Uterus (tissue), 4 donors: Measurements from ENCODE around the gene GVQW3. TPM values are rescaled to one million over a fixed set of nuclear protein-coding genes. Genes with fewer than 3 reads are reported as not detected.

ENCODE experiments used
- DNase-seq, 2 donors: peaks; one replicate each; pipeline ENCODE4 v3.0.0-alpha.2; 2019 to 2020
- H3K27ac ChIP-seq, 2 donors: fragments of 200-600 bp; sonication (generic); 1 replicate in 1 of 2; 2 replicates in 1 of 2; pipeline ENCODE4 v1.5.1; 2016 to 2018
- H3K27me3 ChIP-seq, 2 donors: fragments of 200-600 bp; sonication (generic); one replicate each; pipeline ENCODE4 v1.5.1; 2018 to 2019; ENCODE audit warnings: control low read depth in 1 of 2
- H3K36me3 ChIP-seq, 2 donors: fragments of 200-600 bp; sonication (generic); one replicate each; pipeline ENCODE4 v1.5.1; 2019; ENCODE audit warnings: control low read depth in 1 of 2
- H3K4me1 ChIP-seq, 2 donors: fragments of 200-600 bp; sonication (generic); one replicate each; pipeline ENCODE4 v1.5.1; 2018 to 2019; ENCODE audit warnings: control low read depth in 1 of 2
- H3K4me3 ChIP-seq, 2 donors: fragments of 200-600 bp; sonication (generic); 1 replicate in 1 of 2; 2 replicates in 1 of 2; pipeline ENCODE4 v1.5.1; 2018 to 2019; ENCODE audit warnings: mild to moderate bottlenecking in 1 of 2
- H3K9me3 ChIP-seq, 2 donors: fragments of 200-600 bp; sonication (generic); one replicate each; pipeline ENCODE4 v1.5.1; 2019; ENCODE audit warnings: control low read depth in 1 of 2
- POLR2A ChIP-seq, 2 donors: fragments of 450-650 bp; IDR thresholded peaks; one replicate each; pipeline ENCODE4 v1.6.1; 2016; ENCODE audit warnings: antibody characterized with exemption in 2 of 2, mild to moderate bottlenecking in 1 of 2, moderate library complexity in 1 of 2
- intact Hi-C: fragments of 100-400 bp; cut with DNase I; formaldehyde crosslinking; loops from one replicate; pipeline ENCODE4 v1.15.1; 2023; ENCODE audit warnings: low total_unique reads
- total RNA-seq, 4 donors: library from RNA; depleted of rRNA in 3 of 4; stranded (reverse); fragments of >200 nt in 3 of 4; gene quantifications; one replicate each; pipeline versions ENCODE4 v1.1.0 to v1.2.4, GENCODE V29; 2014 to 2023
- TF ChIP-seq, protein P1 (sequence below), 4 experiments: fragments of 200-600 bp in 2 of 4; fragments of 450-650 bp in 2 of 4; sonication (generic) in 2 of 4; IDR thresholded peaks; one replicate each; pipeline ENCODE4 v1.5.1; 2016 to 2019; ENCODE audit warnings: antibody characterized with exemption in 4 of 4, mild to moderate bottlenecking in 2 of 4, moderate library complexity in 1 of 4
- donor health status: DM: yes; HTN: yes; CAD: no.

The GVQW3 gene
- total RNA-seq, 4 donors from 2014 or later: 3.2 to 13.6 (median 8.4) TPM

DNA sequence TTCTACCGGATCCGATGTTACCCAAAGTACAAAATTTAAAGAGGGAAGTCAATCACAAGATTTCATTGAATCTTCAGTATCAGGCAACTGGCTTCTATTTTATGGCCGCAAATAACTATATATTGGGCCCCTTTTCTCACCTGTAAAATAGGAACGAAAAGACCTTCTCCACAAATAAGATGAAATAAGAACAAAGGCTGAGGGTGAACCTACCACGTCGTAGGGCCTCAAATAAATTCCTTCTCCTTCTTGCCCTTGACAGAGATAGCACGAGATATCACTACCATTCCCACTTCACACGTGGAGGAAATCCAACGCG, 62.9 kb downstream of the GVQW3 start:
- no peaks in the 10 kb centered on the region for H3K27me3 ChIP-seq

DNA sequence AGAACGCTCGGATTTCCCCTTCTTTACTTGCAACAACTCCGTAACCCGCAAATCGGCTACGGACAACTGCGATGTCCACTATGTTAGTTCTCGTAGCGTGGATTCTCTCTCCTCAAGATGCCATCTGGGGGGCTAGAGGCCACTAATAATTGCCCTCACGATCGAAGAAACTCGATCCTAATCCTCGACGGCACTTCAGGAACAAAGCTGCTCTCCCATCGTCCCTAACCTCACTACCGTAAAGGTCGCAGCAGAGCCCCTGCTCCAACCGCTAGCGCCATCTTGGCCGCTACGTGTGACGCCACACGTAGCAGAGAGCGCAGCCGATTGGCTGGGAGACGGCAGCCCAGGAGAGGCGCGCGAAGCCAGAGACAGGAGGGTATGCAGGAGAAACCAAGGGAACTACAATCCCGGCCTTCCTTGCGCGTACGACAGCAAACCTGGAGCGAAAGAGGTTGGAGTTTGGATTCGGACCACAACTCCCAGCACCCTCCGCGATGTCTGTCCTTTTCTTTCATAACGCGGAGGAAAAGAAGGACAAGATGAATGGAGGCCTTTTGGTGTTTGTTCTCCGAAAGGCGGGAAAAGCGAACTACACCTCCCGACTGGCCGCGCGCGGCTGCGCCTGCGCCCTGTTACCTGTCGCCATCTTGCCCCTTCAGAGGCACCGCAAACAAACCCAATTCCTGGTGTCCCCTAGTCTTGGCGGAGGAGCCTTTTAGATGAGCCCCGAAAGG, 63.4 kb downstream of the GVQW3 start, which contains the start of gene EMSY:
EMSY (plus strand) TSS at position 635 of the 737 bp plus-strand sequence. CDS start 1,921 bp downstream, outside the sequence.
- no peaks in the 10 kb centered on the region for H3K27me3 ChIP-seq
- no peaks in the 10 kb centered on the region for H3K9me3 ChIP-seq
- H3K4me3 ChIP-seq: peak within 1 kb of the TSS; percentile 94 to 98
- TF ChIP-seq, protein P1, sequence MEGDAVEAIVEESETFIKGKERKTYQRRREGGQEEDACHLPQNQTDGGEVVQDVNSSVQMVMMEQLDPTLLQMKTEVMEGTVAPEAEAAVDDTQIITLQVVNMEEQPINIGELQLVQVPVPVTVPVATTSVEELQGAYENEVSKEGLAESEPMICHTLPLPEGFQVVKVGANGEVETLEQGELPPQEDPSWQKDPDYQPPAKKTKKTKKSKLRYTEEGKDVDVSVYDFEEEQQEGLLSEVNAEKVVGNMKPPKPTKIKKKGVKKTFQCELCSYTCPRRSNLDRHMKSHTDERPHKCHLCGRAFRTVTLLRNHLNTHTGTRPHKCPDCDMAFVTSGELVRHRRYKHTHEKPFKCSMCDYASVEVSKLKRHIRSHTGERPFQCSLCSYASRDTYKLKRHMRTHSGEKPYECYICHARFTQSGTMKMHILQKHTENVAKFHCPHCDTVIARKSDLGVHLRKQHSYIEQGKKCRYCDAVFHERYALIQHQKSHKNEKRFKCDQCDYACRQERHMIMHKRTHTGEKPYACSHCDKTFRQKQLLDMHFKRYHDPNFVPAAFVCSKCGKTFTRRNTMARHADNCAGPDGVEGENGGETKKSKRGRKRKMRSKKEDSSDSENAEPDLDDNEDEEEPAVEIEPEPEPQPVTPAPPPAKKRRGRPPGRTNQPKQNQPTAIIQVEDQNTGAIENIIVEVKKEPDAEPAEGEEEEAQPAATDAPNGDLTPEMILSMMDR (IDR thresholded peaks at IDR 0.05): peak in 1 of 4 experiments; percentile 14
- TF ChIP-seq POLR2A (IDR thresholded peaks at IDR 0.05): peak; percentile 91 to 98
- H3K27ac ChIP-seq: peak within 1 kb of the TSS; percentile 94
- intact Hi-C loops: no loop called here
- H3K4me1 ChIP-seq: peaks cover 0 to 5% of the 10 kb centered on the region in 2 donors
- DNase-seq: peak; percentile 94 to 97
- no peaks in the 10 kb centered on the region for H3K36me3 ChIP-seq

More for the DNA sequence above, 62.9 kb downstream of the GVQW3 start:
- Histone ChIP-seq H3K4me3 (peak overlapping the region; percentile 94 to 98), H3K36me3 (no peaks in the 10 kb centered on the region), H3K9me3 (no peaks in the 10 kb centered on the region), H3K27ac (peak overlapping the region; percentile 94), H3K4me1 (peaks cover 0 to 5% of the 10 kb centered on the region in 2 donors)
- no peak for DNase-seq
- TF ChIP-seq, protein P1 (IDR thresholded peaks at IDR 0.05): no peak
- no peak for TF ChIP-seq POLR2A (IDR thresholded peaks at IDR 0.05)
- intact Hi-C loops: no loop called here

DNA sequence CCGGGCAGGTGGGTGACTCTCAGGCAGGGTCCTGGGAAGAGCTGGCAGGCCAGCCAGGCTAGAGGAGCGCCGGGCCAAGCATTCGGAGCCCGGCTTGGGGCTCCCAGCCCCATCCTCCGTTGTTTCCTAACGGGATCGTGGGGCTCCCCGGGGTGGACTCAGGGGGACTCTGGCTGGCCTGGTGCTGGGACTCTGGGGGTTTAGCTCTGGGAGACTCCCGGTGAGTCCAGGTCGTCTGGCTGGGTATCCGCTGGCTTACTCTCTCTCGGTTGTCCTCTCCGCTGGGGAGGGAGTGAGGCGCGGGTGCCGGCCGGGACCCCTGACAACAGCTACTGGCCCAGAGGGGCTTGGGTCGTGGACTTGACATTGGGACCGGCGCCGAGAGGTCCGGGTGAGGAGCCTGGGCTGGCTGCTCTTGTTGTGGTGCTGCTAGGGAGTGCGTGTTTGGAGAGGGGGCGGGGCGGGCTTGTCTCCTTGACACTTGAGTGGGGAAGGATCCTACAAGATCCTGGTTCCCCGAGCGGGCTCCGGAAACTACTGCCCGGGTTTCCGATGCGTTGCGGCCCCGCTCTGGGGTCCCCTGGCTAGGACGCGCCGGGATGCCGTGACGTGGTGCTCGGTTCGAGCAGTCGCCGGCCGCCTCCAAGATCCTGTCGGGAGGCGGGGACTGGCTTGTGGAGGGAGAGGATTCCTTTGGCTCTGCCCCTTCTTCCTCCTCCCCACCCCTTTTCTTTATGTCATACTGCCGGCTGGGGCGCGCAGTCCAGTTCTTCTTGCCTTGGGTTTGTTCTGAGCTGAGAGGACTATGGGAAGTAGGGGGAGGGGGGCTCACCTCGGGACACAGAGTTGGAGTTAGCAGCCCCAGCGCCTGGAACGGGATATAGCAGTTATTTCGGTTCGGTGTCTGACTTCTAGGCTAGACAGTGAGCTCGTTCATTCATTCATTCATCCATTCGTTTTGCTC, 64.3 kb downstream of the GVQW3 start:
- H3K27me3 ChIP-seq: no peaks in the 10 kb centered on the region
- H3K9me3 ChIP-seq: no peaks in the 10 kb centered on the region
- H3K4me1 ChIP-seq: peaks cover 0 to 5% of the 10 kb centered on the region in 2 donors
- intact Hi-C loops: no loop called here
- TF ChIP-seq, protein P1 (IDR thresholded peaks at IDR 0.05): no peak
- TF ChIP-seq POLR2A (IDR thresholded peaks at IDR 0.05): peak; percentile 37 to 47
- peak overlapping the region; percentile 94 for H3K27ac ChIP-seq
- H3K36me3 ChIP-seq: no peaks in the 10 kb centered on the region
- peak overlapping the region; percentile 94 to 98 for H3K4me3 ChIP-seq
- DNase-seq: peak; percentile 63 to 64

DNA sequence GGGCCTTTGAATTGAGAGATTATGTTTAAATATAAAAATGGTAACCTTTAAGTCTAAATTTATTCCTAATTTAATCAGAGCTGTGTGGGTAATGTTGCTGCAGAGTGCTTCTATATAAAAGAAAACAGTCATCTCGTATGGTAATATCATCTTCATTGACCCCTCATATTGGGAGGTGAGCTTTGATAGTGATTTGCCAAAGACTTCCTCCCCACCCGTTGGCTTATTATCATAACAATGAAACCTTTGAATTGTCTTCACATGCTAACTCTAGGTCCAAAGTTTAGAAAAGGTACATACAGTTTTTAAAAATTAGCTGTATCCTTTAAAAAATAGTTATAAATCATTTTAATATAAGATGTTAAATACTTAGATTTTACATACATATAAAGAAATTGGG, 67.4 kb downstream of the GVQW3 start:
- Histone ChIP-seq H3K27ac (no peak overlapping the region), H3K27me3 (no peaks in the 10 kb centered on the region), H3K9me3 (no peaks in the 10 kb centered on the region), H3K4me1 (no peaks in the 10 kb centered on the region), H3K36me3 (no peaks in the 10 kb centered on the region), H3K4me3 (no peak overlapping the region)
- no peak for DNase-seq
- intact Hi-C loops: no loop called here
- TF ChIP-seq POLR2A (IDR thresholded peaks at IDR 0.05): no peak
- TF ChIP-seq, protein P1 (IDR thresholded peaks at IDR 0.05): no peak
